Calu3 (cell line): ENCODE data around the gene GOLGB1. TPM values are rescaled to one million over a fixed set of nuclear protein-coding genes. Genes with fewer than 3 reads are reported as not detected.

Source experiments
- BruUV-seq: library from RNA; stranded (reverse); fragments of 400-500 nt; replicated peaks from 2 replicates; lab custom pipeline; 2021; lab: Mats Ljungman, UMichigan
- CTCF ChIA-PET: fragments of 300-600 bp; sonication (Branson Sonifier 250); formaldehyde crosslinking; loops from one replicate; lab custom pipeline; 2022; ENCODE audit warnings: antibody characterized with exemption; lab: Charles Lee
- DNase-seq: peaks from one replicate; pipeline ENCODE4 v3.0.0; 2022
- H3K27ac Mint-ChIP-seq: one replicate; pipeline ENCODE4 v1.8.0; 2022; ENCODE audit warnings: mixed read lengths; ENCODE audit not compliant: unreplicated experiment
- H3K27me3 Mint-ChIP-seq: one replicate; pipeline ENCODE4 v1.8.0; 2022; ENCODE audit warnings: mixed read lengths; ENCODE audit not compliant: unreplicated experiment
- H3K36me3 Mint-ChIP-seq: one replicate; pipeline ENCODE4 v1.8.0; 2022; ENCODE audit warnings: mild to moderate bottlenecking, moderate library complexity, mixed read lengths; ENCODE audit not compliant: insufficient read depth, unreplicated experiment
- H3K4me1 Mint-ChIP-seq: one replicate; pipeline ENCODE4 v1.8.0; 2022; ENCODE audit warnings: mild to moderate bottlenecking, low read depth, mixed read lengths; ENCODE audit not compliant: unreplicated experiment
- H3K4me3 Mint-ChIP-seq: one replicate; pipeline ENCODE4 v1.8.0; 2022; ENCODE audit warnings: mild to moderate bottlenecking, low read depth, moderate library complexity, mixed read lengths; ENCODE audit not compliant: unreplicated experiment
- H3K9me3 Mint-ChIP-seq: one replicate; pipeline ENCODE4 v1.8.0; 2022; ENCODE audit warnings: low read depth, mixed read lengths; ENCODE audit not compliant: unreplicated experiment
- CTCF ChIP-seq: fragments of 200-600 bp; IDR thresholded peaks from one replicate; pipeline ENCODE4 v1.8.0; 2022; ENCODE audit warnings: antibody characterized with exemption; ENCODE audit not compliant: unreplicated experiment
- intact Hi-C: fragments of 100-400 bp; cut with micrococcal nuclease; formaldehyde crosslinking; loops from one replicate; pipeline ENCODE4 v1.10.0; 2022; ENCODE audit not compliant: unreplicated experiment
- total RNA-seq: library from RNA; stranded (reverse); gene quantifications from 2 replicates; pipeline ENCODE4 v1.2.3, GENCODE V29; 2022

The GOLGB1 gene
- total RNA-seq, 1 experiment from 2014 or later, result 42.8 TPM

GRCh38 chr3:121757087-121757811 is 7.7 kb upstream of the GOLGB1 start:
- Mint-ChIP-seq H3K4me1 (peaks cover 4% of the 10 kb centered on the region), H3K36me3 (no peaks in the 10 kb centered on the region), H3K27me3 (peaks cover 11% of the 10 kb centered on the region), H3K9me3 (no peaks in the 10 kb centered on the region), H3K27ac (no peak overlapping the region), H3K4me3 (no peak overlapping the region)
- CTCF ChIA-PET, result interaction anchor here (0.6 kb wide), 1 partner anchor 13 kb away, joined by 3 read pairs; no protein-coding TSS in a partner anchor
- TF ChIP-seq CTCF, result no peak
- intact Hi-C loops, result no loop called here
- BruUV-seq, result no TSS peak
- no peak for DNase-seq

GRCh38 chr3:121752772-121753171 is 3.2 kb upstream of the GOLGB1 start:
- CTCF ChIA-PET, result no interaction called here
- no peak for DNase-seq
- intact Hi-C loops, result no loop called here
- Mint-ChIP-seq H3K4me3 (no peak overlapping the region), H3K27me3 (no peaks in the 10 kb centered on the region), H3K36me3 (no peaks in the 10 kb centered on the region), H3K9me3 (no peaks in the 10 kb centered on the region), H3K4me1 (peaks cover 13% of the 10 kb centered on the region), H3K27ac (no peak overlapping the region)
- TF ChIP-seq CTCF, result no peak
- BruUV-seq, result no TSS peak

- intact Hi-C loops, result no loop called here
- no TSS peak for BruUV-seq
- peaks cover 13% of the 10 kb centered on the region for H3K4me1 Mint-ChIP-seq
- no peaks in the 10 kb centered on the region for H3K9me3 Mint-ChIP-seq
- no peak overlapping the region for H3K4me3 Mint-ChIP-seq
- no peaks in the 10 kb centered on the region for H3K36me3 Mint-ChIP-seq
- no peak for DNase-seq
- CTCF ChIA-PET, result no interaction called here
- no peak overlapping the region for H3K27ac Mint-ChIP-seq
- H3K27me3 Mint-ChIP-seq, result no peaks in the 10 kb centered on the region
- no peak for TF ChIP-seq CTCF
Observed at GRCh38 chr3:121752261-121752660, 2.7 kb upstream of the GOLGB1 start.

GRCh38 chr3:121750087-121750415 is 510 bp upstream of the GOLGB1 start:
- intact Hi-C loops, result no loop called here
- TSS peak; percentile 97 for BruUV-seq
- Mint-ChIP-seq H3K27ac (no peak overlapping the region), H3K36me3 (no peaks in the 10 kb centered on the region), H3K27me3 (no peaks in the 10 kb centered on the region), H3K4me1 (peaks cover 13% of the 10 kb centered on the region), H3K4me3 (no peak overlapping the region), H3K9me3 (no peaks in the 10 kb centered on the region)
- CTCF ChIA-PET, result interaction anchor here (0.5 kb wide), 1 partner anchor 43 kb away, joined by 3 read pairs; no protein-coding TSS in a partner anchor
- TF ChIP-seq CTCF, result no peak
- DNase-seq, result no peak
